PC-9 (cell line): Measurements from ENCODE around the gene SC5D. TPM values are rescaled to one million over a fixed set of nuclear protein-coding genes. Genes with fewer than 3 reads are reported as not detected.

Source experiments
- BruUV-seq: library from RNA; stranded (reverse); fragments of 400-500 nt; replicated peaks from 2 replicates; lab custom pipeline; 2021; lab: Mats Ljungman, UMichigan
- CTCF ChIA-PET: fragments of 300-600 bp; sonication (Branson Sonifier 250); formaldehyde crosslinking; loops from one replicate; lab custom pipeline; 2022; ENCODE audit warnings: antibody characterized with exemption; lab: Charles Lee
- POLR2A ChIA-PET: fragments of 300-600 bp; sonication (Branson Sonifier 250); formaldehyde crosslinking; loops from one replicate; lab custom pipeline; 2022; ENCODE audit warnings: antibody characterized with exemption; ENCODE audit not compliant: unreplicated experiment; lab: Charles Lee
- DNase-seq, 2 experiments: peaks; one replicate each; pipeline versions ENCODE4 v3.0.0 to v3.0.0-alpha.2; 2015 to 2022; ENCODE audit warnings: mixed read lengths in 1 of 2
- H2AFZ ChIP-seq: fragments of 200-600 bp; sonication (generic); 2 replicates; pipeline ENCODE4 v1.8.1; 2017; ENCODE audit warnings: antibody characterized with exemption
- H3F3A ChIP-seq: fragments of 200-600 bp; sonication (generic); 2 replicates; pipeline ENCODE4 v1.8.1; 2017; ENCODE audit warnings: antibody characterized with exemption, mild to moderate bottlenecking, low read depth; ENCODE audit not compliant: insufficient read depth
- H3K27ac ChIP-seq: fragments of 200-600 bp; sonication (generic); 2 replicates; pipeline ENCODE4 v1.6.1; 2016; ENCODE audit warnings: mixed run types
- H3K27me3 ChIP-seq: fragments of 200-600 bp; sonication (generic); 2 replicates; pipeline ENCODE4 v1.6.1; 2016; ENCODE audit warnings: low read depth, mixed run types; ENCODE audit not compliant: insufficient read depth
- H3K36me3 ChIP-seq: fragments of 200-600 bp; sonication (generic); 2 replicates; pipeline ENCODE4 v1.6.1; 2016; ENCODE audit warnings: low read depth, mixed run types
- H3K4me1 ChIP-seq: fragments of 200-600 bp; sonication (generic); replicated peaks from 2 replicates; pipeline ENCODE4 v1.6.1; 2016; ENCODE audit warnings: mixed run types; ENCODE audit not compliant: insufficient read depth
- H3K4me2 ChIP-seq: fragments of 200-600 bp; sonication (generic); 2 replicates; pipeline ENCODE4 v1.6.1; 2017; ENCODE audit warnings: mixed run types
- H3K4me3 ChIP-seq: fragments of 200-600 bp; sonication (generic); 2 replicates; pipeline ENCODE4 v1.6.1; 2016; ENCODE audit warnings: mixed run types
- H3K79me2 ChIP-seq: fragments of 200-600 bp; sonication (generic); 2 replicates; pipeline ENCODE4 v1.6.1; 2017; ENCODE audit warnings: low read depth, mixed run types
- H3K9me2 ChIP-seq: fragments of 200-600 bp; sonication (generic); 2 replicates; pipeline ENCODE4 v1.8.1; 2017; ENCODE audit warnings: mild to moderate bottlenecking; ENCODE audit not compliant: insufficient read depth
- H3K9me3 ChIP-seq: fragments of 200-600 bp; sonication (generic); 2 replicates; pipeline ENCODE4 v1.8.1; 2016; ENCODE audit warnings: low read depth; ENCODE audit not compliant: insufficient read depth
- H4K20me1 ChIP-seq: fragments of 200-600 bp; sonication (generic); 2 replicates; pipeline ENCODE4 v1.8.1; 2017; ENCODE audit not compliant: insufficient read depth
- EZH2 ChIP-seq: fragments of 200-600 bp; sonication (generic); IDR thresholded peaks from 2 replicates; pipeline ENCODE4 v1.8.0; 2017; ENCODE audit warnings: antibody characterized with exemption, low read depth
- intact Hi-C: fragments of 100-400 bp; cut with micrococcal nuclease; formaldehyde crosslinking; loops from one replicate; pipeline ENCODE4 v1.10.0; 2022; ENCODE audit not compliant: unreplicated experiment
- total RNA-seq: library from RNA; stranded (reverse); gene quantifications from 2 replicates; pipeline ENCODE4 v1.2.3, GENCODE V29; 2021
- TF ChIP-seq, protein P1 (sequence below): fragments of 200-600 bp; sonication (generic); conservative IDR thresholded peaks from 2 replicates; pipeline ENCODE4 v1.6.1; 2017; ENCODE audit warnings: mixed run types, antibody characterized with exemption, mild to moderate bottlenecking, moderate library complexity

The SC5D gene
- total RNA-seq, 1 experiment from 2014 or later = 16.9 TPM

DNA sequence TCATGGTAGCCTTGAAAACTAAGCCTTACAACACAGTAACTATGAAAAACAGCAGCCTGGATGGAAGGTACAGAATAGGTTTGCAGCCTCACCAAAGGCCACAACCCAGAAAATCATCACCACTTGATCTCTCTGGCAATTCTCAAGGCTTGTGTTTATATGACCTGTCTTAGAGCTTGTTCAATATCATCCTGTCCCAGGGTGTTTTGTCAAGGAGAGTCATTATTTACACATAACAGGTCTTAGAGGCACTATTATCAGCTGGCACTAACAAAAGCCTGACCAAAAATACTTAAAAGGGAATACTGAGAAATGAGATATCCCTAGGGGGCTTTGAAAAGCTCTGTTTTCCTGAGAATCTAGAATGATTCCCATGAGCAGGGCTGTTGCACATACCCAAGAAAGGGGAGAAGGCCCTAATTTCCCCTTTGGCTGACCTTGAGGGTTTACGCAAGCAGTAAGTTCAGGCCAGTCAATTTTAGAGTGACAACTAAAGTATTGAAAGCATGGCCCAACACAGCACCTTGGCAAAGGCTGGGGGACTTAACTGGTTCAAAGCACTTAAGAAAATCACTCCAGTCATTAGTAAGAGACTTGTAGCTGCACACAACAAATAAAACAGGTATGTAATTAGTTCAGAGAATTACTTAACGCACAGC lies 7.9 kb downstream of the SC5D start:
- Histone ChIP-seq H3K27ac (no peak overlapping the region), H3K4me1 (0 out of 2 replicates have a peak, but pooled peaks cover 8% of the 10 kb centered on the region), H4K20me1 (no peaks in the 10 kb centered on the region; the same call in 1 of the 2 replicates), H3K9me3 (no peaks in the 10 kb centered on the region), H3K36me3 (peaks cover 13% of the 10 kb centered on the region; the same call in 1 of the 2 replicates), H3K4me3 (no peak overlapping the region), H3F3A (no peaks in the 10 kb centered on the region), H3K4me2 (no peak overlapping the region), H3K9me2 (no peaks in the 10 kb centered on the region), H3K79me2 (peaks cover 14% of the 10 kb centered on the region), H3K27me3 (no peaks in the 10 kb centered on the region), H2AFZ (no peak overlapping the region)
- CTCF ChIA-PET = no interaction called here
- POLR2A ChIA-PET = no interaction called here
- no peak for TF ChIP-seq EZH2
- TF ChIP-seq, protein P1, sequence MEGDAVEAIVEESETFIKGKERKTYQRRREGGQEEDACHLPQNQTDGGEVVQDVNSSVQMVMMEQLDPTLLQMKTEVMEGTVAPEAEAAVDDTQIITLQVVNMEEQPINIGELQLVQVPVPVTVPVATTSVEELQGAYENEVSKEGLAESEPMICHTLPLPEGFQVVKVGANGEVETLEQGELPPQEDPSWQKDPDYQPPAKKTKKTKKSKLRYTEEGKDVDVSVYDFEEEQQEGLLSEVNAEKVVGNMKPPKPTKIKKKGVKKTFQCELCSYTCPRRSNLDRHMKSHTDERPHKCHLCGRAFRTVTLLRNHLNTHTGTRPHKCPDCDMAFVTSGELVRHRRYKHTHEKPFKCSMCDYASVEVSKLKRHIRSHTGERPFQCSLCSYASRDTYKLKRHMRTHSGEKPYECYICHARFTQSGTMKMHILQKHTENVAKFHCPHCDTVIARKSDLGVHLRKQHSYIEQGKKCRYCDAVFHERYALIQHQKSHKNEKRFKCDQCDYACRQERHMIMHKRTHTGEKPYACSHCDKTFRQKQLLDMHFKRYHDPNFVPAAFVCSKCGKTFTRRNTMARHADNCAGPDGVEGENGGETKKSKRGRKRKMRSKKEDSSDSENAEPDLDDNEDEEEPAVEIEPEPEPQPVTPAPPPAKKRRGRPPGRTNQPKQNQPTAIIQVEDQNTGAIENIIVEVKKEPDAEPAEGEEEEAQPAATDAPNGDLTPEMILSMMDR = no peak
- intact Hi-C loops = no loop called here
- BruUV-seq = no TSS peak
- DNase-seq = no peak

DNA sequence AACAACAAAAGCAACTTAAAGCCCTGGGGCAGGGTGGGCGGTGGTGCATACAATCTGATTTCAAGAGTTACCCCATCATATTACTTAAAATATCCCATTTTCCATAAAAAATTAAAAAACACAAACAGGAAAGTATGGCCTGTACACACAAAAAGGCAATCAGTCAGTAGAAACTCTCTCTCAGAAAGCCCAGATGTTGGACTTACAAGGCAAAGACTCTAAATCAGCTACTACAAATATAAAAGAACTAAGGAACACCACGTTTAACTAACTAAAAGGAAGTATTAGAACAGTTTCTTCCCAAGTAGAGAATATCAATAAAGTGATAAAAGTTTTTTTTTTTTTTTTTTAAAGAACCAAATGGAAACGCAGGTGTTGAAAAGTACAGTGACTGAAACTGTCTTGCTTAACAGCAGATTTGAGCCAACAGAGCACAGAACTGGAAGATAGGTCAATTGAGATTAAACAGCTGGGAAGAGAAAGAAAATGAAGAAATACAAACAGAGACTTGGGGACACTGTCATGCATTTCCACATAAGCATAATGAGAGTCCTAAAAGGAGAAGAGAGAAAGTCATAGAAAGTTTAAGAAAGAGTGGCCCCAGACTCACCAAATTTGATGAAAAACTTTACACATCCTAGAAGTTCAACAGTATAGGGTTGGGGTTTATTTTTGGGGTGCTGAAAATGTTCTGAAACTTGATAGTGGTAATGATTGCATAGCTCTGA lies 8.6 kb downstream of the SC5D start:
- Histone ChIP-seq H2AFZ (no peak overlapping the region), H3F3A (no peaks in the 10 kb centered on the region), H3K27me3 (no peaks in the 10 kb centered on the region), H3K9me2 (no peaks in the 10 kb centered on the region), H4K20me1 (no peaks in the 10 kb centered on the region; the same call in 1 of the 2 replicates), H3K36me3 (peaks cover 13% of the 10 kb centered on the region; the same call in 1 of the 2 replicates), H3K79me2 (peaks cover 9% of the 10 kb centered on the region), H3K4me2 (no peak overlapping the region), H3K27ac (no peak overlapping the region), H3K4me3 (no peak overlapping the region), H3K4me1 (0 out of 2 replicates have a peak, but pooled peaks cover 8% of the 10 kb centered on the region), H3K9me3 (no peaks in the 10 kb centered on the region)
- intact Hi-C loops = no loop called here
- TF ChIP-seq, protein P1 = no peak
- TF ChIP-seq EZH2 = no peak
- no TSS peak for BruUV-seq
- peak in 1 of 2 experiments; percentile 21 for DNase-seq
- CTCF ChIA-PET = no interaction called here
- POLR2A ChIA-PET = no interaction called here

DNA sequence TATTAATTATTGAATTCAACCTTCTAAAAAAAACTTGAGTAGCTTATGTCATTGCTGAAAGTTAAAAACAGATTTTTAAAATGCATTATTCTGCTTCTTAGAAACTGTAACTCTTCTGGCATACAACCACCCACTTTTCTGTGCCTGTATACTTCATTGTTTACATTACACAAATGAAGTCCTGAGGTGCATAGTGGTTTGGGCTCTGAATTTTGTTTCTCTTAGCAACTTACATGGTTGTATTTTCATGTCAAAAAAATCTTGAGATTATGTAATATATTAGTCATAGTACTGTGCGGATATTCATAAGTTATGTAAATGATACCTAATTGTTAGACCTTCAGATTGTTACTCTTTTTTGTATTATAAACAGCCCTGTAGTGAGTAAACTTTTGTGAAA lies 12.2 kb downstream of the SC5D start:
- CTCF ChIA-PET = no interaction called here

More for the DNA sequence above, 12.2 kb downstream of the SC5D start:
- DNase-seq = no peak
- H3K4me1 ChIP-seq = no peaks in the 10 kb centered on the region
- H4K20me1 ChIP-seq = no peaks in the 10 kb centered on the region; the same call in 1 of the 2 replicates
- no peaks in the 10 kb centered on the region for H3F3A ChIP-seq
- no peaks in the 10 kb centered on the region for H3K9me2 ChIP-seq
- H3K4me3 ChIP-seq = no peak overlapping the region
- no peak overlapping the region for H3K4me2 ChIP-seq
- POLR2A ChIA-PET = no interaction called here
- TF ChIP-seq, protein P1 = no peak
- TF ChIP-seq EZH2 = no peak
- peaks cover 25% of the 10 kb centered on the region; the same call in 1 of the 2 replicates for H3K36me3 ChIP-seq
- no peak overlapping the region for H2AFZ ChIP-seq
- H3K27ac ChIP-seq = no peak overlapping the region
- H3K79me2 ChIP-seq = peaks cover 6% of the 10 kb centered on the region; the same call in 1 of the 2 replicates
- BruUV-seq = no TSS peak
- no peaks in the 10 kb centered on the region for H3K9me3 ChIP-seq
- no peaks in the 10 kb centered on the region for H3K27me3 ChIP-seq
- intact Hi-C loops = no loop called here
